Neural crest cell (in vitro differentiated cells): Measurements from ENCODE around the gene FOXP1. TPM values are rescaled to one million over a fixed set of nuclear protein-coding genes. Genes with fewer than 3 reads are reported as not detected.

Source experiments
- DNase-seq: peaks from one replicate; pipeline ENCODE4 v3.0.0; 2021; ENCODE audit warnings: low read depth, mixed read lengths, low spot score
- H3K27ac Mint-ChIP-seq: one replicate; pipeline ENCODE4 v1.8.0; 2021; ENCODE audit warnings: mild to moderate bottlenecking, mixed read lengths; ENCODE audit not compliant: unreplicated experiment
- H3K27me3 Mint-ChIP-seq: 2 replicates; pipeline ENCODE4 v1.8.0; 2021; ENCODE audit warnings: low read depth, mild to moderate bottlenecking, mixed read lengths
- H3K36me3 Mint-ChIP-seq: 2 replicates; pipeline ENCODE4 v1.8.0; 2021; ENCODE audit warnings: low read depth, mild to moderate bottlenecking, mixed read lengths
- H3K4me1 Mint-ChIP-seq: 2 replicates; pipeline ENCODE4 v1.8.0; 2021; ENCODE audit warnings: mixed read lengths
- H3K4me3 Mint-ChIP-seq: one replicate; pipeline ENCODE4 v1.8.0; 2021; ENCODE audit warnings: mild to moderate bottlenecking, mixed read lengths
- H3K9me3 Mint-ChIP-seq: 2 replicates; pipeline ENCODE4 v1.8.0; 2021; ENCODE audit warnings: mixed read lengths
- CTCF ChIP-seq: fragments of 200-600 bp; sonication (generic); conservative IDR thresholded peaks from 2 replicates; pipeline ENCODE4 v1.5.0; 2021; ENCODE audit warnings: antibody characterized with exemption, mild to moderate bottlenecking
- total RNA-seq: library from RNA; stranded (reverse); gene quantifications from 2 replicates; pipeline ENCODE4 v1.2.1, GENCODE V29; 2021

Gene FOXP1
- total RNA-seq, 1 donor from 2014 or later = 22.8 TPM

- no peak for TF ChIP-seq CTCF
- DNase-seq = no peak
- Mint-ChIP-seq H3K4me3 (no peak overlapping the region), H3K9me3 (no peaks in the 10 kb centered on the region), H3K27me3 (no peaks in the 10 kb centered on the region), H3K36me3 (no peaks in the 10 kb centered on the region), H3K27ac (no peak overlapping the region), H3K4me1 (peaks cover 23% of the 10 kb centered on the region)
Observed at GRCh38 chr3:71124048-71124447, 459.5 kb downstream of the FOXP1 start.

GRCh38 chr3:71122641-71123040 is 460.9 kb downstream of the FOXP1 start:
- Mint-ChIP-seq H3K4me1 (peaks cover 12% of the 10 kb centered on the region), H3K9me3 (no peaks in the 10 kb centered on the region), H3K36me3 (no peaks in the 10 kb centered on the region), H3K27ac (no peak overlapping the region), H3K27me3 (no peaks in the 10 kb centered on the region), H3K4me3 (no peak overlapping the region)
- no peak for DNase-seq
- TF ChIP-seq CTCF = no peak

DNA sequence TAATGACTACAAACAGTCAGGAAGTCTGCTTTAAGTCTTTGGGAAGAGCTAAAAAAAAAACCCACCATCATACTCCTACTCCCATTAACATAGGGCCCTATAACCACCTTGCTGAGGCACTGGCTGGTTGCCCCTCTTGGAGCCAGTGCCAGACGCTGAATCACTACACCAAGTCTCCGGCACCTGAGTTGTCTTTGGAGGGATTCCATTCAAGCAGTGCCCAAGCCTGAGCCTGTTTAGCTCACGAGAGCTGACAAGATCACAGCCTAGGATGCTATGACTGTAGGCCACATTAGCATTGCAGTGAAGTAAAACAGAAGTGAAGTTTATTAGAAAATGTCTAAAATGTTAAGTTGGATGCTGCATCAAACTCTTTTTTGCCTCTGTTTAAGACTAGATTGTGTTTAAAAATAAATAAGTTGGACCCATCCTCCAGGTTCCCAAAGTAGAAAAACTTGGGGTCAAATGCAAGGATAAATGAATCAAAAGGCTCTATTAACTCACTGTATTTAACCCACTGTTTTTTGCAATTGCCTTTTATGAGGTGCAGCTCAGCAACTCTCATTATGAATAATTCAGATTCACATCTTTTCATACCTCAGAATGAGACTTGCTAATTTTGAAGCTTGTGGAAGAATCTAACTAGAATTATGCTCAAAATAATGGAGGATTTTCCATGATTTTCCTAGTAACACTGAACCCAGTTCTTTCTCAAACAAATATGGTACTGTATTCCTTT is 461.9 kb downstream of the FOXP1 start:
- no peaks in the 10 kb centered on the region for H3K27me3 Mint-ChIP-seq
- H3K4me3 Mint-ChIP-seq = no peak overlapping the region
- TF ChIP-seq CTCF = no peak
- H3K9me3 Mint-ChIP-seq = no peaks in the 10 kb centered on the region
- H3K27ac Mint-ChIP-seq = no peak overlapping the region
- DNase-seq = no peak
- H3K36me3 Mint-ChIP-seq = no peaks in the 10 kb centered on the region
- peaks cover 7% of the 10 kb centered on the region for H3K4me1 Mint-ChIP-seq

DNA sequence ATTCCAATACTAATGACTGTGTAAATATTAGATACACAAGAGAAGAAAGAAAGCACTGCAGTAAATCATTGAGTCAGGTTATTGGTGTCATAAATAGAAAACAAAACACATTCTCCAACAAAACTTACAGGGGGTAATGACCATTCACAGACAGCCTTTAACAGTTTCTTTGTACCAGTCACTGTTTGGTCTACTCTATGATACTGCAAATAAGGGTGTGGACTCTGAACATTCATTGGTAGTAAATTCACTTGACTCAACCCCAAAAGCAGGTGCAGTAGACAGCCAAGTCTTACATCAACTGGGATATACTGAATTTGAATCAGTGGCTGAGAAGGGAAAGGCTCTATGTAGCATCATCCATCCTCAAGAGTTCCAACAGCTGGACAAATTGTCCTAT is 463.5 kb downstream of the FOXP1 start:
- Mint-ChIP-seq H3K27me3 (no peaks in the 10 kb centered on the region), H3K27ac (no peak overlapping the region), H3K9me3 (no peaks in the 10 kb centered on the region), H3K4me3 (no peak overlapping the region), H3K36me3 (no peaks in the 10 kb centered on the region), H3K4me1 (peaks cover 7% of the 10 kb centered on the region)
- no peak for TF ChIP-seq CTCF
- no peak for DNase-seq

GRCh38 chr3:71119171-71119570 is 464.4 kb downstream of the FOXP1 start:
- TF ChIP-seq CTCF = no peak
- H3K9me3 Mint-ChIP-seq = no peaks in the 10 kb centered on the region
- no peak for DNase-seq
- H3K4me3 Mint-ChIP-seq = no peak overlapping the region
- no peaks in the 10 kb centered on the region for H3K27me3 Mint-ChIP-seq
- peaks cover 9% of the 10 kb centered on the region for H3K4me1 Mint-ChIP-seq
- H3K36me3 Mint-ChIP-seq = no peaks in the 10 kb centered on the region
- no peak overlapping the region for H3K27ac Mint-ChIP-seq
